GM23248 (cell line): ENCODE measurements around the gene CD1E. TPM values are rescaled to one million over a fixed set of nuclear protein-coding genes. Genes with fewer than 3 reads are reported as not detected.

ENCODE experiments used
- DNase-seq: peaks from one replicate; pipeline ENCODE4 v3.0.0-alpha.2; 2015
- H2AFZ ChIP-seq: fragments of 200-600 bp; sonication (generic); 2 replicates; pipeline ENCODE4 v1.6.1; 2016; ENCODE audit warnings: antibody characterized with exemption
- H3F3A ChIP-seq: fragments of 200-600 bp; sonication (generic); 2 replicates; pipeline ENCODE4 v1.6.1; 2016; ENCODE audit warnings: mild to moderate bottlenecking, antibody characterized with exemption, mixed run types; ENCODE audit not compliant: insufficient read depth
- H3K27ac ChIP-seq: fragments of 200-600 bp; sonication (generic); 2 replicates; pipeline ENCODE4 v1.5.1; 2016; ENCODE audit warnings: mild to moderate bottlenecking
- H3K27me3 ChIP-seq: fragments of 200-600 bp; sonication (generic); replicated peaks from 2 replicates; pipeline ENCODE4 v1.6.1; 2016; ENCODE audit warnings: mild to moderate bottlenecking; ENCODE audit not compliant: insufficient read depth
- H3K36me3 ChIP-seq: fragments of 200-600 bp; sonication (generic); 2 replicates; pipeline ENCODE4 v1.6.1; 2016; ENCODE audit warnings: low read depth, mild to moderate bottlenecking
- H3K4me1 ChIP-seq: fragments of 200-600 bp; sonication (generic); 2 replicates; pipeline ENCODE4 v1.6.1; 2016; ENCODE audit warnings: mild to moderate bottlenecking; ENCODE audit not compliant: insufficient read depth
- H3K4me2 ChIP-seq: fragments of 200-600 bp; sonication (generic); one replicate; pipeline ENCODE4 v1.6.1; 2016; ENCODE audit warnings: mild to moderate bottlenecking; ENCODE audit not compliant: unreplicated experiment
- H3K4me3 ChIP-seq: fragments of 200-600 bp; sonication (generic); 2 replicates; pipeline ENCODE4 v1.5.1; 2016; ENCODE audit warnings: mild to moderate bottlenecking
- H3K79me2 ChIP-seq: fragments of 200-600 bp; sonication (generic); 2 replicates; pipeline ENCODE4 v1.6.1; 2016; ENCODE audit warnings: mild to moderate bottlenecking; ENCODE audit not compliant: insufficient read depth
- H3K9ac ChIP-seq: fragments of 200-600 bp; sonication (generic); 2 replicates; pipeline ENCODE4 v1.6.1; 2016; ENCODE audit warnings: mild to moderate bottlenecking
- H3K9me2 ChIP-seq: fragments of 200-600 bp; sonication (generic); 2 replicates; pipeline ENCODE4 v1.6.1; 2016; ENCODE audit warnings: mixed run types, mild to moderate bottlenecking, moderate library complexity; ENCODE audit not compliant: insufficient read depth
- H3K9me3 ChIP-seq: fragments of 200-600 bp; sonication (generic); one replicate; pipeline ENCODE4 v1.6.1; 2017; ENCODE audit warnings: low read depth
- H4K20me1 ChIP-seq: fragments of 200-600 bp; sonication (generic); 2 replicates; pipeline ENCODE4 v1.6.0; 2016; ENCODE audit not compliant: insufficient read depth
- EZH2 ChIP-seq: fragments of 200-600 bp; sonication (generic); IDR thresholded peaks from 2 replicates; pipeline ENCODE4 v1.6.1; 2018; ENCODE audit warnings: antibody characterized with exemption, mild to moderate bottlenecking; ENCODE audit not compliant: insufficient read depth, poor library complexity, severe bottlenecking
- EZH2phosphoT487 ChIP-seq: fragments of 200-600 bp; sonication (generic); IDR thresholded peaks from 2 replicates; pipeline ENCODE4 v1.6.1; 2018; ENCODE audit warnings: antibody characterized with exemption, moderate library complexity, mild to moderate bottlenecking, low read depth; ENCODE audit not compliant: insufficient read depth
- WGBS, 2 experiments: methylation state at CpG; one replicate each; pipeline ENCODE4 v1.1.6; 2015 to 2017; ENCODE audit warnings: low lambda C conversion rate in 2 of 2, low coverage in 1 of 2; ENCODE audit errors: missing lambda C conversion rate in 2 of 2; 5-methylcytosine and 5-hydroxymethylcytosine counted together
- in situ Hi-C: fragments of 300-500 bp; cut with MboI; formaldehyde crosslinking; loops from 2 replicates; pipeline ENCODE4 v1.15.0; 2020
- polyA plus RNA-seq: library from polyadenylated mRNA; unstranded; fragments of >200 nt; fragmentation: Nextera tagmentation; extraction: Ambion mirVana; gene quantifications from 2 replicates; pipeline ENCODE4 v1.2.1, GENCODE V29; 2016
- total RNA-seq: library from RNA; depleted of rRNA; stranded (reverse); fragments of >200 nt; shearing (Covaris generic); gene quantifications from 2 replicates; pipeline ENCODE4 v1.2.3, GENCODE V29; 2014

Gene CD1E
- total and polyA plus RNA-seq, 2 experiments from 2014 or later, result not detected

- H3F3A ChIP-seq, result no peaks in the 10 kb centered on the region
- H3K79me2 ChIP-seq, result no peaks in the 10 kb centered on the region
- no peaks in the 10 kb centered on the region for H3K27me3 ChIP-seq
- TF ChIP-seq EZH2phosphoT487 (no peak), EZH2 (no peak)
- H3K4me3 ChIP-seq, result no peak overlapping the region
- in situ Hi-C loops, result no loop called here
- H2AFZ ChIP-seq, result no peak overlapping the region
- no peak for DNase-seq
- H3K27ac ChIP-seq, result no peak overlapping the region
- H3K36me3 ChIP-seq, result no peaks in the 10 kb centered on the region
- H3K9me3 ChIP-seq, result no peaks in the 10 kb centered on the region
- H3K9me2 ChIP-seq, result no peaks in the 10 kb centered on the region
- H3K9ac ChIP-seq, result no peak overlapping the region
- H4K20me1 ChIP-seq, result no peaks in the 10 kb centered on the region
- H3K4me1 ChIP-seq, result no peaks in the 10 kb centered on the region
- H3K4me2 ChIP-seq, result no peak overlapping the region
Measured at GRCh38 chr1:158327481-158327880, 26.2 kb upstream of the CD1E start.

DNA sequence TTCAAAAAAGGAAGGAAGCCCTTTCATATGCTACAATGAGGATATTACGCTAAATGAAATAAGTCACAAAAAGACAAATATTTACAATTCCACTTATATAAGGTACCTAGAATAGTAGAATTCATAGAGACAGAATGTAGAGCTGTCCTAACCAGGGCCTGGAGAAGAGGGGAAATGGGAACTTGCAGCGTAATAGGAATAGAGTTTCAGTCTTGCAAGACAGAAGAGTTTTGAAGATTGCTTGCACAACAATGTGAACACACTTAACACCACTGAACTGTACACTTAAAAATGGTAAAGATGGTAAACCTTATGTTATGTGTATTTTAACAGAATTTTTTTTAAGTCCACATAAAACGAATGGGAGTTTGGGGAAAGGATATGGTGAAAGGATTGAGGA is 25.3 kb upstream of the CD1E start:
- in situ Hi-C loops, result no loop called here
- H3K4me3 ChIP-seq, result no peak overlapping the region
- no peak for TF ChIP-seq EZH2
- no peak for TF ChIP-seq EZH2phosphoT487
- no peak overlapping the region for H2AFZ ChIP-seq
- H3K79me2 ChIP-seq, result no peaks in the 10 kb centered on the region
- no peaks in the 10 kb centered on the region for H3K27me3 ChIP-seq
- no peaks in the 10 kb centered on the region for H3K9me2 ChIP-seq
- no peaks in the 10 kb centered on the region for H3F3A ChIP-seq
- WGBS, 2 experiments, result 43 to 44% methylated on average over 3 of the region's 3 CpGs
- H3K27ac ChIP-seq, result no peak overlapping the region
- no peak overlapping the region for H3K9ac ChIP-seq
- no peak overlapping the region for H3K4me2 ChIP-seq
- H4K20me1 ChIP-seq, result no peaks in the 10 kb centered on the region
- no peaks in the 10 kb centered on the region for H3K4me1 ChIP-seq
- no peak for DNase-seq
- no peaks in the 10 kb centered on the region for H3K9me3 ChIP-seq
- no peaks in the 10 kb centered on the region for H3K36me3 ChIP-seq

DNA sequence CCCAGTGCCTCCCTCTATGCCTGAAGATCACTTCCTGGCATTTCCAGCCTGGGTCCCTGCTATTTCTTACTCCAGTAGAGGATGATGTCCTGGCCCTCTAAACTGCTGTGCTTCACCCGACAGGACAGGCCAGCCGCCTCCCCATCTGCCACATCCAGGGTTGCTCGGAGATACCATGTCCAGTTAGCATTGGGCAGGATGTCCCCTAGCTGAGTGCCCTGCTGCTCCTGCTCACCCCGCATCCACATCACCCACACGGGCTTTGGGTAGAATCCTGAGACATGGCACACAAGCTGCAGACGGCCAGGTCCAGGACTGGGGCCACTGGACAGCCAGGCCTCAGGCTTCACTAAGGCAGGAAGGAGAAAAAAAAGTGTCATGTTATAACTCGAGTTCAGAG is 24.4 kb upstream of the CD1E start:
- Histone ChIP-seq H3F3A (no peaks in the 10 kb centered on the region), H3K4me2 (no peak overlapping the region), H3K27me3 (no peaks in the 10 kb centered on the region), H3K9me3 (no peaks in the 10 kb centered on the region), H3K9me2 (no peaks in the 10 kb centered on the region), H4K20me1 (no peaks in the 10 kb centered on the region), H3K79me2 (no peaks in the 10 kb centered on the region), H3K36me3 (no peaks in the 10 kb centered on the region), H3K4me1 (no peaks in the 10 kb centered on the region), H2AFZ (no peak overlapping the region), H3K9ac (no peak overlapping the region), H3K27ac (no peak overlapping the region), H3K4me3 (no peak overlapping the region)
- in situ Hi-C loops, result no loop called here
- no peak for DNase-seq
- WGBS, 2 experiments, result 19 to 31% methylated on average over 7 of the region's 7 CpGs
- TF ChIP-seq EZH2phosphoT487 (no peak), EZH2 (no peak)

- Histone ChIP-seq H3K9ac (no peak overlapping the region), H3K9me3 (no peaks in the 10 kb centered on the region), H2AFZ (no peak overlapping the region), H3K4me3 (no peak overlapping the region), H3K9me2 (no peaks in the 10 kb centered on the region), H3K36me3 (no peaks in the 10 kb centered on the region), H3K27ac (no peak overlapping the region), H3F3A (no peaks in the 10 kb centered on the region), H3K79me2 (no peaks in the 10 kb centered on the region), H3K4me1 (no peaks in the 10 kb centered on the region), H3K4me2 (no peak overlapping the region), H3K27me3 (no peaks in the 10 kb centered on the region), H4K20me1 (no peaks in the 10 kb centered on the region)
- in situ Hi-C loops, result no loop called here
- 22 to 29% methylated on average over 3 of the region's 3 CpGs for WGBS, 2 experiments
- TF ChIP-seq EZH2, result no peak
- TF ChIP-seq EZH2phosphoT487, result no peak
- DNase-seq, result peak; percentile 13
Measured at GRCh38 chr1:158329733-158330132, 24.0 kb upstream of the CD1E start.

GRCh38 chr1:158330391-158331105 is 23.1 kb upstream of the CD1E start:
- in situ Hi-C loops, result no loop called here
- H3K36me3 ChIP-seq, result no peaks in the 10 kb centered on the region
- H3K4me1 ChIP-seq, result no peaks in the 10 kb centered on the region
- 25 to 26% methylated on average over 11 of the region's 11 CpGs for WGBS, 2 experiments
- DNase-seq, result no peak
- H3F3A ChIP-seq, result no peaks in the 10 kb centered on the region
- no peaks in the 10 kb centered on the region for H3K9me3 ChIP-seq
- H3K4me2 ChIP-seq, result no peak overlapping the region
- TF ChIP-seq EZH2phosphoT487, result no peak
- no peak for TF ChIP-seq EZH2
- H4K20me1 ChIP-seq, result no peaks in the 10 kb centered on the region
- no peak overlapping the region for H2AFZ ChIP-seq
- H3K79me2 ChIP-seq, result no peaks in the 10 kb centered on the region
- no peaks in the 10 kb centered on the region for H3K9me2 ChIP-seq
- H3K9ac ChIP-seq, result no peak overlapping the region
- H3K27ac ChIP-seq, result no peak overlapping the region
- H3K4me3 ChIP-seq, result no peak overlapping the region
- H3K27me3 ChIP-seq, result no peaks in the 10 kb centered on the region
